LNCaP clone FGC (cell line): ENCODE measurements around the gene LARP4B.

Experiments
- DNase-seq: peaks from one replicate; pipeline ENCODE4 v3.0.0-alpha.2; 2011; ENCODE audit warnings: low read depth
- H3K4me3 ChIP-seq: 2 replicates; pipeline ENCODE4 v1.5.1; 2011; ENCODE audit warnings: mild to moderate bottlenecking, low read depth, low read length, control low read depth
- TF ChIP-seq, protein P1 (sequence below): IDR thresholded peaks from 2 replicates; pipeline ENCODE4 v1.5.1; 2012; ENCODE audit warnings: mild to moderate bottlenecking; ENCODE audit not compliant: control insufficient read depth, insufficient read depth; ENCODE audit errors: extremely low read depth

Gene LARP4B

DNA sequence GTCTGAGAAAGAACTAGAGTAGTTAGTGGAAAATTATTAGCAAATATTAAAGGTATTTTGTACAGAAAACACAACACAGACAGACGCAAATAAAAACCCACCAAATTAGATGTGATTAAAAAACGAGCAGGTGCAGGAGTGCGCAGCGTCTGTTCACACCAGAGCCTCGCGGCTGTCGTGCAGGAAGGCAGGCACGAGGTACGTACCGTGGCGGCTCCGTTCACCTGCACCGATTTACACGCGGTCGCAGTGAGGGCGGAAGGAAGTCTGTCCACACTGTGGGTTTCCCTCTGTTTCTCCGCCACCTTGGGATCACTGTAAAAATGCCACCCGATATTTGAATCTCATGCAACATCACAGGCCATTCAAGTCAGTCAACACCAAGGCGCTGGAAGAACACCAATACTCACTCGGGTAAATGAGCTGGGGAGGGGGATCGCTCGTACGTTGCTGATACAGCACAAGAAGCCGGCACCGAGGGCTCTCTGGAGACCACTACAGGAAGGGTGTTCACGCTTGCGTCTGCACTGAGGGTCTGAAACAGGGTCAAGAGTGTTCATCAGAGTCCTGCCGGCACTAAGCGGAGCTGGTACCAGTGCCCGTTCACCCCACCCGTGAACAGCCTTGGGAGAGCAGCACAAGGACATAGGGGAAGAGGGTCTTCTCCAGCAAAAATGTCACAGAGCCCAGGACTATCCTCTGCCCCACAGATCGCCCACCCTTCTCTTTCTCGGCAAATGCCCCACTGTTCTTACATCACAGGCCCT lies 116.8 kb downstream of the LARP4B start:
- DNase-seq, result no peak
- TF ChIP-seq, protein P1, sequence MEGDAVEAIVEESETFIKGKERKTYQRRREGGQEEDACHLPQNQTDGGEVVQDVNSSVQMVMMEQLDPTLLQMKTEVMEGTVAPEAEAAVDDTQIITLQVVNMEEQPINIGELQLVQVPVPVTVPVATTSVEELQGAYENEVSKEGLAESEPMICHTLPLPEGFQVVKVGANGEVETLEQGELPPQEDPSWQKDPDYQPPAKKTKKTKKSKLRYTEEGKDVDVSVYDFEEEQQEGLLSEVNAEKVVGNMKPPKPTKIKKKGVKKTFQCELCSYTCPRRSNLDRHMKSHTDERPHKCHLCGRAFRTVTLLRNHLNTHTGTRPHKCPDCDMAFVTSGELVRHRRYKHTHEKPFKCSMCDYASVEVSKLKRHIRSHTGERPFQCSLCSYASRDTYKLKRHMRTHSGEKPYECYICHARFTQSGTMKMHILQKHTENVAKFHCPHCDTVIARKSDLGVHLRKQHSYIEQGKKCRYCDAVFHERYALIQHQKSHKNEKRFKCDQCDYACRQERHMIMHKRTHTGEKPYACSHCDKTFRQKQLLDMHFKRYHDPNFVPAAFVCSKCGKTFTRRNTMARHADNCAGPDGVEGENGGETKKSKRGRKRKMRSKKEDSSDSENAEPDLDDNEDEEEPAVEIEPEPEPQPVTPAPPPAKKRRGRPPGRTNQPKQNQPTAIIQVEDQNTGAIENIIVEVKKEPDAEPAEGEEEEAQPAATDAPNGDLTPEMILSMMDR, result no peak
- no peak overlapping the region for H3K4me3 ChIP-seq

DNA sequence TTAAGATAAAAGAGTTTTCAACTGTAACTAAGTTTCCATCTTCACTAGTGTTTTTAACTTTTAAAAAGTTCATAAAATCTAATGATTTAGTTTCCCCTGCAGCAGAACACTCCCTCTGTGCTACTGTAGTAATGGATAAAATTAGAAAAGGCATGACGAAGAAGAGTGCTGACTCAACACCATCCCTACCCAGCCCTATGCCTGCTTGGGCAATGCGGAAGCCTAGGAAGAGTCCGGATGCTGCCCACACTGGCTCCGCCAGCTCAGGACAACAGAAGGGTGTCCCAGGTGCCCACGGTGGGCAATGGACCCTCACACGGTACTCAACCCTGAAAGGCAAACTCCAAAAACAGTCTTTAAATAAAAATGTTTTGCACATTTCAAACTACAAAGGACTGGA lies 118.2 kb downstream of the LARP4B start:
- no peak for DNase-seq
- TF ChIP-seq, protein P1, result no peak
- H3K4me3 ChIP-seq, result no peak overlapping the region

DNA sequence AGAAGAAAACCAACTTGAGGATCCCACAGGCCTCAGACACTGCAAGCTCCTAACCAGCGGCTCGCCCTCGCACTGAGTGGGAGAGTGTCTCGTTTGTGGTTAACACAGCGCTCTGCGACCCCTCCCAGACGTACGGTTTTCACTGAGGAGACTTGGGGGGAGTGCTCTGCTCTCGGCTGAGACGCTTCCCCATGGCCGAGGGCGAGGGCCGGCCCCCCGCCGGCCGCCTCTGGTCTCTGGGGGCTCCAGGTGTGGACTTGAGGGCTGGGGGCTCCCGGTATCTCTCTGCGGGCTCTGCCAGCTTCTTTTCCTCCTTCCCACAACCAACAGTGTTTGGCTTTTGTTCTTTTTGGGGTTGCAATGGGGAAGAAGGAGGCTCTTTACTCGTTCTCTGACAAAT lies 118.7 kb downstream of the LARP4B start:
- no peak overlapping the region for H3K4me3 ChIP-seq
- no peak for DNase-seq
- TF ChIP-seq, protein P1, result no peak

DNA sequence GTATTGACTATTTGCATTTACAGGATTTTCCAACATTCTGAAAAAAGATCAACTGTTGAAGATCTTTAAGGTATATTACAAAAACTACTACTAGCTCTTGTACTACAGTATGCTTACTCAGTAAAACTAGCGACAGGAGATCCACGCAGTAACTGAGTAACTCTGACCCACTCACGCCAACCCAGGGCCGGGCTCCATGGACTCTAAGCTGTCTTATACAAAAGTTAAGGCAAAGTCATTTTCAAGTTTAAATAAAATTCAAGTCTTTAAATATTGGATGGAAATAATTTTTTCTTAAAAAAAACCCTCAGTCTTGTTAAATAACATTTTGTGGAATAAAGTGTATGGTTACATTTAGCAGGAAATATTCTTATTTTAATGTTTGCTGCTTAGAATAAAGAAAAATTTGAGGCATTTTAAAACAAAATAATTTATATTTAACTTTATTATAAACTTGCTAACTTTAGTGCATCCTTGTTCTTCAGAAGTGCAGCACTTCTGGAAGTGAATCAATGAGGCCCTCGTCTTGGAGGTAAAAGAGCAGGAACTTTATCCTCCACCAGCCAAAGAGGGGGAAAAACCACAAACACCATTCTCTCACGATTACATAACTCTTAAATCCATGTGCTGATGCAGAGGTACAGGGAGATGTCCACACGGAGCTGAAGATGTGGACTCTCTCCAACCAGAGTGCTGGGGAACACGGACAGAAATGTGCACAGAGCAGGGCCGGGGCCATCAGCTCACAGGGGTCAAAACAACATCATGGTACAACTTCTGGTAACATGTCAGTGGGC lies 119.9 kb downstream of the LARP4B start:
- no peak for DNase-seq
- TF ChIP-seq, protein P1, result no peak
- no peak overlapping the region for H3K4me3 ChIP-seq

DNA sequence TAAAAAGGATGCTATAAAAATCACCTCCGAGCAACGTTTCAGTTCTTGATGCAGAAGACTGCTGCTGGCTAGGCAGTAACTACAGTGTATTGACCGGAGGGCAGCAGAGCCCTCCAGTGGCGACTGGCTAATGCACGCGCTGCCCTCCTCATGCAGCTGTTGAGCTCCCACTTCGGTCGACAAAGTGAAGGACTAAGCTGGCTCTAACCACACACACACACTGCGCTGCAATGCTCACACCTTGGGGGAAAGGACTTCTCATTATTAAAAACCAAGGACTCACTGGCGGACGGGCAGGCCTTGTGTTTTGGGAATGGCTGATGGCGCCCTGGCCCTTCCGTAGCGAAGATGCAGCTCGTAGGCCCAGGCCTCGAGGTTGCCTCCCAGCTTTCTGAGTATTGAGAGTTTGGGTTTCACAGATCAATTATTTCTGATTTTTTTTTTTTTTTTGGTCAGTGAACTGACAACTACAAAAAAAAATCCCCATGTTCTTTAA lies 121.1 kb downstream of the LARP4B start:
- H3K4me3 ChIP-seq, result no peak overlapping the region
- no peak for DNase-seq
- TF ChIP-seq, protein P1, result peak; percentile 57

DNA sequence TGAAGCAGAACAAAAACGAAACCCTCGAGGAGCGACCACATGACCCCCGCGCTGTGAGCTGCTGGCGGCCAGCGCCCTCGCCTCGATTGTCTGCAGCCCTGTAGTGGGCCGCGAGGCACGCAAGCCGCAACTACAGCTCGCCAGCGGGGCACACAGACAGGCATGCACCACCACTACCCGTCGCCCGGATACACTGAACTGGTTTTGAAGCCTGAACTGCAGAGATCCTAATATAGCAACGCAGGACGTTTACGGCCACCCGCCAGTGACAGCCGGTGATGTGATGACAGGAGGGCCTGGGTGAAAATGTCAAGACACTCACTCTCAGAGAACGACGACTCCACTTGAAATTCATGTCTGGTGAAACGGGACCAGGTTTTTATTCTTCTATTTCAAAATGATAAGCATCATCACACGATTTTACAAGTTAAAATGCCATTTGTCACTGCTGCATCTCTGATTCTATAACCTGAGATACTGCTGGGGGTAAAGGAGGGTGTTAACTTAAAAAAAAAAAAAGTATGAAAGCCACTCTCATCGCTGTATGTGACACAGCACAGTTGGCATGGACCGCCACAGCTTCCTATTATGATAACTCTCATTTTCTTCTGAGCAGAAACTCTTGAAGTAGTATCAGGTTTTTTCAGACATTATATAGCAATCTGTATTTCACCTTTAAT lies 121.7 kb downstream of the LARP4B start:
- DNase-seq, result no peak
- TF ChIP-seq, protein P1, result no peak
- H3K4me3 ChIP-seq, result no peak overlapping the region
